OCI-LY1 (cell line): ENCODE results near the gene KBTBD7.

ENCODE experiments used
- H2AFZ ChIP-seq: fragments of 200-600 bp; sonication (generic), shearing (Covaris generic); 2 replicates; pipeline ENCODE4 v1.6.0; 2014; ENCODE audit warnings: antibody characterized with exemption, mild to moderate bottlenecking, low read length
- H3F3A ChIP-seq: fragments of 200-600 bp; sonication (generic), shearing (Covaris generic); 2 replicates; pipeline ENCODE4 v1.6.0; 2014; ENCODE audit warnings: mild to moderate bottlenecking, antibody characterized with exemption, low read length, moderate library complexity; ENCODE audit not compliant: insufficient read depth
- H3K27ac ChIP-seq: fragments of 200-600 bp; sonication (generic); 2 replicates; pipeline ENCODE4 v1.5.1; 2014; ENCODE audit warnings: low read length, mixed run types, mild to moderate bottlenecking, low read depth; ENCODE audit not compliant: poor library complexity, severe bottlenecking
- H3K27me3 ChIP-seq: fragments of 200-600 bp; sonication (generic); 2 replicates; pipeline ENCODE4 v1.6.0; 2014; ENCODE audit warnings: antibody characterized with exemption, mild to moderate bottlenecking, low read length, moderate library complexity; ENCODE audit not compliant: insufficient read depth
- H3K36me3 ChIP-seq: fragments of 200-600 bp; sonication (generic); 2 replicates; pipeline ENCODE4 v1.6.1; 2014; ENCODE audit warnings: mild to moderate bottlenecking, antibody characterized with exemption, low read length, moderate library complexity, mixed read lengths; ENCODE audit not compliant: insufficient read depth
- H3K4me1 ChIP-seq: fragments of 200-600 bp; sonication (generic); 2 replicates; pipeline ENCODE4 v1.5.1; 2014; ENCODE audit warnings: mild to moderate bottlenecking, low read length, moderate library complexity; ENCODE audit not compliant: insufficient read depth, severe bottlenecking
- H3K4me2 ChIP-seq: fragments of 200-600 bp; sonication (generic), shearing (Covaris generic); 2 replicates; pipeline ENCODE4 v1.6.1; 2014; ENCODE audit warnings: low read length
- H3K4me3 ChIP-seq: fragments of 200-600 bp; sonication (generic); 2 replicates; pipeline ENCODE4 v1.5.1; 2014; ENCODE audit warnings: low read length, low read depth, mild to moderate bottlenecking, mixed read lengths; ENCODE audit not compliant: poor library complexity, severe bottlenecking
- H3K79me2 ChIP-seq: fragments of 200-600 bp; shearing (Covaris generic); 2 replicates; pipeline ENCODE4 v1.6.1; 2016; ENCODE audit warnings: mixed run types, low read length, mixed read lengths; ENCODE audit not compliant: insufficient read depth
- H3K9ac ChIP-seq: fragments of 200-600 bp; sonication (generic), shearing (Covaris generic); 2 replicates; pipeline ENCODE4 v1.6.1; 2014; ENCODE audit warnings: mild to moderate bottlenecking, low read length, mixed read lengths
- H3K9me2 ChIP-seq: fragments of 200-600 bp; sonication (generic), shearing (Covaris generic); 2 replicates; pipeline ENCODE4 v1.6.1; 2014; ENCODE audit warnings: low read depth, mild to moderate bottlenecking, low read length, mixed read lengths
- H3K9me3 ChIP-seq: fragments of 200-600 bp; shearing (Covaris generic); 2 replicates; pipeline ENCODE4 v1.6.1; 2014; ENCODE audit warnings: low read length, mixed read lengths
- H4K20me1 ChIP-seq: fragments of 200-600 bp; sonication (generic), shearing (Covaris generic); 2 replicates; pipeline ENCODE4 v1.6.0; 2016; ENCODE audit warnings: mild to moderate bottlenecking, low read length; ENCODE audit not compliant: insufficient read depth
- EZH2 ChIP-seq: fragments of 200-600 bp; sonication (generic), shearing (Covaris generic); IDR thresholded peaks from 2 replicates; pipeline ENCODE4 v1.8.0; 2017; ENCODE audit warnings: borderline replicate concordance, mixed run types, mild to moderate bottlenecking, antibody characterized with exemption, low read length, moderate library complexity, mixed read lengths
- TF ChIP-seq, protein P1 (sequence below): fragments of 200-600 bp; sonication (generic), shearing (Covaris generic); IDR thresholded peaks from 2 replicates; pipeline ENCODE4 v1.5.1; 2017; ENCODE audit warnings: mild to moderate bottlenecking, antibody characterized with exemption, low read length, moderate library complexity, mixed read lengths

The KBTBD7 gene

DNA sequence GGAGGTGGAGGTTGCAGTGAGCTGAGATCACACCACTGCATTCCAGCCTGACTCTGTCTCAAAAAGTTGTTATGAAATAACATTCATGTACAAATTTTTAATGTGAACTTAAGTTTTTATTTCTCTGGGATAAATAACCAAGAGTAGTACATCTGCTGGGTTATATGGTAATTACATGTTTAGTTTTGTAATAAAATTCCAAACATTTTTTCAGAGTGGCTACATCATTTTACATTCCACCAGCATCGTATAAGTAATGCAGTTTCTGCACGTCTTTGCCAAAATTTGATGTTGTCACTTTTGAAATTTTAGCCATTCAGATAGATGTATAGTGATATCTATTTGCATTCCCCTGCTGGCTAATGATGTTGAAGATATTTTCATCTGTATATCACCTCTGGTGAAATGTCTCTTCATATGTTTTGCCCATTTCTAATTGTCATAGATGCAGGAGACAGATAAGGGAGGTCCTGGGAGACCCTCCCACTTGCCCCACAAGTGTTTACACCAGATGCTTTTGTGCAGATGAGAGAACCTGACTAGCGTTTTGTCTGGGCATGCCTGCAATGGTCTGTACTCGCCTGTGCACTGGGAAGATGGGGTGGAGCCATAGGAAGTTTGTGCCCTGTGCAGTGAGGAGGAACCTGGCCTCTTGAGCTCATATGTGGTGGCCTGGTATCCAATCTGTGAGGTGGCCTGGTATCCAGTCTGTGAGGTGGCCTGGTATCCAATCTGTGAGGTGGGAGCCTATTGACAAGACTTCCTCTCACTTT lies 49.0 kb downstream of the KBTBD7 start:
- H4K20me1 ChIP-seq, result no peaks in the 10 kb centered on the region
- H3K4me2 ChIP-seq, result no peak overlapping the region
- no peaks in the 10 kb centered on the region for H3K4me1 ChIP-seq
- H3K27ac ChIP-seq, result no peak overlapping the region
- no peak overlapping the region for H3K9ac ChIP-seq
- peaks cover 24% of the 10 kb centered on the region for H3K9me3 ChIP-seq
- no peak overlapping the region for H2AFZ ChIP-seq
- H3K27me3 ChIP-seq, result no peaks in the 10 kb centered on the region
- H3K79me2 ChIP-seq, result no peaks in the 10 kb centered on the region
- peaks cover 6% of the 10 kb centered on the region; the same call in 1 of the 2 replicates for H3K36me3 ChIP-seq
- TF ChIP-seq, protein P1, sequence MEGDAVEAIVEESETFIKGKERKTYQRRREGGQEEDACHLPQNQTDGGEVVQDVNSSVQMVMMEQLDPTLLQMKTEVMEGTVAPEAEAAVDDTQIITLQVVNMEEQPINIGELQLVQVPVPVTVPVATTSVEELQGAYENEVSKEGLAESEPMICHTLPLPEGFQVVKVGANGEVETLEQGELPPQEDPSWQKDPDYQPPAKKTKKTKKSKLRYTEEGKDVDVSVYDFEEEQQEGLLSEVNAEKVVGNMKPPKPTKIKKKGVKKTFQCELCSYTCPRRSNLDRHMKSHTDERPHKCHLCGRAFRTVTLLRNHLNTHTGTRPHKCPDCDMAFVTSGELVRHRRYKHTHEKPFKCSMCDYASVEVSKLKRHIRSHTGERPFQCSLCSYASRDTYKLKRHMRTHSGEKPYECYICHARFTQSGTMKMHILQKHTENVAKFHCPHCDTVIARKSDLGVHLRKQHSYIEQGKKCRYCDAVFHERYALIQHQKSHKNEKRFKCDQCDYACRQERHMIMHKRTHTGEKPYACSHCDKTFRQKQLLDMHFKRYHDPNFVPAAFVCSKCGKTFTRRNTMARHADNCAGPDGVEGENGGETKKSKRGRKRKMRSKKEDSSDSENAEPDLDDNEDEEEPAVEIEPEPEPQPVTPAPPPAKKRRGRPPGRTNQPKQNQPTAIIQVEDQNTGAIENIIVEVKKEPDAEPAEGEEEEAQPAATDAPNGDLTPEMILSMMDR, result no peak
- TF ChIP-seq EZH2, result no peak
- no peak overlapping the region for H3K4me3 ChIP-seq
- H3F3A ChIP-seq, result no peaks in the 10 kb centered on the region
- no peaks in the 10 kb centered on the region for H3K9me2 ChIP-seq

DNA sequence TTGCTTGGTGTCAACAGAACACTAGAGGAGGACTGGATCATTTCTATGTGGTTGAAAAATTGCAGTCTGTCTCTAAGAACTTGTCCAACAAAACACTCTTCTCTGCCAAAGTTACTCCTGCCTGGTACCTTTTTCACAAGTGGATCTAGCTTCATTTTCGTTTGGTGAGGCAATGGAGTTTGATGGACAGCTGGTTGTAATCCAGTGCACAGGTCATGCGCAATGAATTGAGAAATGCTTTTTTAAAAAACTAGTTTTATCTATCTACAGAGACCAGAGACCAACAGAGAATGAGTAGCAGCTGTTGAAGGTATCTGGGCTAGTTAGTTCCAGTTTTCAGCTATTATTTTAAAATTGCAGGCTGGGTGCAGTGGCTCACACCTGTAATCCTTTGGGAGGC lies 49.8 kb downstream of the KBTBD7 start:
- no peaks in the 10 kb centered on the region for H4K20me1 ChIP-seq
- no peak overlapping the region for H3K9ac ChIP-seq
- peaks cover 3% of the 10 kb centered on the region; the same call in 1 of the 2 replicates for H3K36me3 ChIP-seq
- no peak overlapping the region for H3K4me2 ChIP-seq
- peaks cover 20% of the 10 kb centered on the region for H3K9me3 ChIP-seq
- no peaks in the 10 kb centered on the region for H3K27me3 ChIP-seq
- H3K79me2 ChIP-seq, result no peaks in the 10 kb centered on the region
- no peaks in the 10 kb centered on the region for H3K9me2 ChIP-seq
- H3F3A ChIP-seq, result no peaks in the 10 kb centered on the region
- TF ChIP-seq EZH2, result no peak
- TF ChIP-seq, protein P1, result no peak
- no peak overlapping the region for H2AFZ ChIP-seq
- no peaks in the 10 kb centered on the region for H3K4me1 ChIP-seq
- H3K4me3 ChIP-seq, result no peak overlapping the region
- no peak overlapping the region for H3K27ac ChIP-seq
